ENCODE results near the gene PRMT6.
"Not testable (repeated sequence)": the region's sequence is repeated elsewhere in the genome, so short reads cannot be mapped to it uniquely, and the experiment has no call there.

PRMT6 gene

DNA sequence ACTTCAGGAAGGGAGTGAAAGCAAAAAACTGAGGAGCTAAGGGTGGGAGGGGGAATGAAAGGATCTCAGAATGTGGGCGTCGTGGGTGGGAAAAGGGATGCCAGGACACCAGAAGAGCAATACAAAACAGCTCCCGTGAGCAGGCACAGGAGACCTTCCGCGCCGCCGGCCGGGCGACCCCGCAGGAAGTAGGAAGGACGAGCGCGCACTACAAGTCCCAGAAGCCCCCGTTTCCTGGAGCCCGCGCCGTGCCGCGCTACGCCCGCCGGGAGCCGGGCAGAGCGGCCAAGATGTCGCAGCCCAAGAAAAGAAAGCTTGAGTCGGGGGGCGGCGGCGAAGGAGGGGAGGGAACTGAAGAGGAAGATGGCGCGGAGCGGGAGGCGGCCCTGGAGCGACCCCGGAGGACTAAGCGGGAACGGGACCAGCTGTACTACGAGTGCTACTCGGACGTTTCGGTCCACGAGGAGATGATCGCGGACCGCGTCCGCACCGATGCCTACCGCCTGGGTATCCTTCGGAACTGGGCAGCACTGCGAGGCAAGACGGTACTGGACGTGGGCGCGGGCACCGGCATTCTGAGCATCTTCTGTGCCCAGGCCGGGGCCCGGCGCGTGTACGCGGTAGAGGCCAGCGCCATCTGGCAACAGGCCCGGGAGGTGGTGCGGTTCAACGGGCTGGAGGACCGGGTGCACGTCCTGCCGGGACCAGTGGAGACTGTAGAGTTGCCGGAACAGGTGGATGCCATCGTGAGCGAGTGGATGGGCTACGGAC is at the start of gene PRMT6:
Gene PRMT6, plus strand, starts transcription at position 249 of the 771 bp plus-strand sequence. Its CDS starts 42 bp downstream, at position 291.
- DNase-seq = peak; percentile 78

DNA sequence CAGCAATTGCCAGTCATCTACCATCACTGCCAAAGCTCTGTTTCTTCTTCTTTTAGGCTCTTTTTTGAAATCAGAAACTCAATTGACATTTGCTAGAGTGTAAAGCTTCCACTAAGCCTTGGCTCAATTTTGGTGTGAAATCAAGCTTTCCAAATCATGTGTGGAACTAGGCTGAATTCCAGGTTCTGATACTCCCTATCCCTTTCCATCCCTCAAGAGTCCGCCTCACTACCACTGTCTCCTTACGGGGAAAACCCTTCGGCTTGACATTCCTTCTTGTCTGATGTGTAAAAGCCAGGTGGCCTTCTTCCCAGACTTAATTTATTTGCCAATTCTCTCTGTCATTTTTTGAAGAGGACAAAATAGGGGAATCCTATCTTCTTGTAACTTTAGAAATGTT is 47.2 kb upstream of the PRMT6 start:
- no peak for DNase-seq

DNA sequence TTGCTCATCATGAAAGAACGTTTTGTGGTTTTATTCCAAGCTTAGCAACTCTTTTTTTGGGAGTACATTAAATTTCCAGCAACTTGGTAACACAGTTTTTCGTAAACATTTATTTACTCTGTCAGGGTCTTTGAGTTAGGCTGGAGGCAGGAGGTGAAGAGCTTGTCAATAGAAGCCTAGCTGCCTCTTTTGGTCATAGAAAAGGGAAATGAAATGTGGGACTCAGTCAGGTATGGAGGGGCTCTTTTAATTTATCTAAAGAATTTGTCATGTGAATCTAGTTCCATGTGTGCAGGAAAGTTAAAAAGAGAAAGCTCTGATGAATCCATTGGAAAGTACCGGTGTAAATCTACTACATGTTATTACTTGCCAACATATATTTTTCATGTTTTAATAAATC is 45.9 kb upstream of the PRMT6 start:
- DNase-seq = no peak

DNA sequence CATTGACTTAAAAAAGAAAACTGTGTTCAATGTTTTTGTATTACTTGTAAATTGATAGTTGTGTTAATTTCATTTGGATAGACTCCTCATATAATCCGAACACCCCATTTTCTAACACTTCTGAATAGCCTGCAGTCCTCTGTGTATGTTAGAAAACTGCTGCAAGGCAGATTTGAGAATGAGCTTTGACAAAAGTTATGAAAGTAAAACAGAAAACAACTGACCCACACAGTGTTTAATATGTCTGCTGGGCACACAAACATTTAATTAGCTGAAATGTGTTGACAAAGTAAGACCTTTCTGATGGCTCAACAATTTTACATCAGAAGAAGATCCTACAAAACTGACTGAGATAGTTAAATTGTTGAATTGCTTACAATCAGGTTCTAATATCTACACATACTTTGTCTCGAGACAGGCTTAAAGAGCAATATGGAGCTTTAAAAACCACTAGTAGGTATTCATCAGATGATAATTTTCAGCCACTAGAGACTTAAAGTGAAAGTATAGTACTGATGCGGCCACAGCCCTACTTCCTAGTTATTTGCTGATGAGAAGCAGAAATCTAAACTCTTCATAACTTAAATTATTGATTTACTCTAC is 40.0 kb upstream of the PRMT6 start:
- no peak for DNase-seq

DNA sequence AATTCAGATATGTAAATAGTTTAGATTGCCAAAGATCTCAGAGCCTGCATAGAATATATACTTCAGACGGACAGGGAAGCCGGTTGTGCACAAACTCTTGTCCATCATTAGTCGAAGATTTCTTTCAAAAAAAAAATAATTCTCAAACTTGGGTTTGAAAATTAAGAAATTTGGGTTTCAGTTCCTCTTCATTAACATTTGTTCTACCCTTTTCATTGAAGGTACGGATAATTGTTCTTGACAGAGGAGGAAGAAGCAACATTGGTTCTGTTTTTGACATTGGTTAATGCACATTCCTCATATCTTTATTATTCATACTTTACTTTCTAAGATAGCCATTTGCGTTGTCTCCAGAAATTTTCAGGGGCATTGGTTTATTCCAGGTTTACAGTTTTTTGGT is 38.0 kb upstream of the PRMT6 start:
- DNase-seq = no peak

DNA sequence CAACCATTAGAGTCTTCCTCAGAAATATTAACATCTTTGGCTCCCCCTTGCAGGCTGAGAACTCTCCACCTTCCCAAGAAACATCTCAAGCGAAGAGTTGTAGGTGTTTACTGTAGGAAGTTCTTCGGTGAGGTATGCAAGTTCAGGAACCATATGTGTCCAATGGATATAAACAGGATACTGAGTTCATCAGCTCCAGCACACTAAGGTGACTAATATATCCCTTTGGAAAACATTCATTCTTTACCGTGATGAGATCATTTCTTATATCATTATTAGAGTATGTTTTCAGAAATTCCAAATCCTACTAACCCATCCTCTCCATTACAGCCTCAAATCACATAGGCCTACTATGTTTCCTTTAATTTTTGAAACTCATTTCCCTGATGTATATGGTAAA is 37.3 kb upstream of the PRMT6 start:
- peak; percentile 68 for DNase-seq

DNA sequence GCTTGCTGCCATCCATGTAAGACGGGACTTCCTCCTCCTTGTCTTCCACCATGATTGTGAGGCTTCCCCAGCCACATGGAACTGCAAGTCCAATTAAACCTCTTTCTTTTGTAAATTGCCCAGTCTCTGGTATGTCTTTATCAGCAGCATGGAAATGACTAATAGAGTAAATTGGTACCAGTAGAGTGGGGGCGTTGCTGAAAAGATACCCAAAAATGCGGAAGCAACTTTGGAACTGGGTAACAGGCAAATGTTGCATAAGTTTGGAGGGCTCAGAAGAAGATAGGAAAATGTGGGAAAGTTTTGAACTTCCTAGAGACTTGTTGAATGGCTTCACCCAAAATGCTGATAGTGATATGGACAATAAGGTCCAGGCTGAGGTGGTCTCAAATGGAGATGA is 17.6 kb upstream of the PRMT6 start:
- not testable (repeated sequence) for DNase-seq

DNA sequence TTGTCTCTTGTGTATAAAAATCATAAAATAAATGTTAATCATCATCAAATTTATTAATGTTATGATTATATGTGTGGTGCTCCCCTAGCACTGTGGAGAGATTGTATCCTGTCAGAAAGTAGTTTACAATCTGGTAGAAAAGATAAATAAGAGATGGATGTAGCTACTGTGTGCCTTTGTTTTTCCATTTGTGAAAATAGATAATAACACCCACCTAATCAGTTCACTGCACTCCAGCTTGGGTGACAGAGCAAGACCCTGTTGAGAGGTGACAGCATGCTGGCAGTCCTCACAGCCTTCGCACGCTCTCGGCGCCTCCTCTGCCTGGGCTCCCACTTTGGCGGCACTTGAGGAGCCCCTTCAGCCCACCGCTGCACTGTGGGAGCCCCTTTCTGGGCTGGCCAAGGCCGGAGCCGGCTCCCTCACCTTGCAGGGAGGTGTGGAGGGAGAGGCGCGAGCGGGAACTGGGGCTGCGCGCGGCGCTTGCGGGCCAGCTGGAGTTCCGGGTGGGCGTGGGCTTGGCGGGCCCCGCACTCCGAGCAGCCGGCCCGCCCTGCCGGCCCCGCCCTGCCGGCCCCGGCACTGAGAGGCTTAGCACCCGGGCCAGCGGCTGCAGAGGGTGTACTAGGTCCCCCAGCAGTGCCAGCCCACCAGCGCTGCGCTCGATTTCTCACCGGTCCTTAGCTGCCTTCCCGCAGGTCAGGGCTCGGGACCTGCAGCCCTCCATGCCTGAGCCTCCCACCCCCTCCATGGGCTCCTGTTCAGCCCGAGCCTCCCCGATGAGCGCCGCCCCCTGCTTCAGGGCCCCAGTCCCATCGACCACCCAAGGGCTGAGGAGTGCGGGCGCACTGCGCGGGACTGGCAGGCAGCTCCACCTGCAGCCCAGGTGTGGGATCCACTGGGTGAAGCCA is 11.9 kb upstream of the PRMT6 start:
- not testable (repeated sequence) for DNase-seq

DNA sequence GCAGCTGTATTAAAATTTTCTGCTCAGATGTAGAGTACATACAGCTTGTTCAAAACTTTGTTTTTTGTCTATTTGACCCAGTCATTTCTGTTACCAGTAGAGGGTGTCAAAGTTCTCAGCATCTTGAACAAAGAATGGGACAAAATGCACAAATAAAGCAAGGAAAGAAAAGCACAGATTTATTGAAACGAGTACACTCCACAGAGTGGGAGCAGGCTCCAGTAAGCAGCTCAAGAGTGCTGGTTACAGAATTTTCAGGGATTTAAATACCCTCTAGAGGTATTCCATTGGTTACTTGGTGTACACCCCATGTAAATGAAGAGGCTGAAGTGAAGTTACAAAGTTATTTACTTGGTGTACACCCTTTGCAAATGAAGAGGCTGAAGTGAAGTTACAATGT is 8.9 kb upstream of the PRMT6 start:
- no peak for DNase-seq

DNA sequence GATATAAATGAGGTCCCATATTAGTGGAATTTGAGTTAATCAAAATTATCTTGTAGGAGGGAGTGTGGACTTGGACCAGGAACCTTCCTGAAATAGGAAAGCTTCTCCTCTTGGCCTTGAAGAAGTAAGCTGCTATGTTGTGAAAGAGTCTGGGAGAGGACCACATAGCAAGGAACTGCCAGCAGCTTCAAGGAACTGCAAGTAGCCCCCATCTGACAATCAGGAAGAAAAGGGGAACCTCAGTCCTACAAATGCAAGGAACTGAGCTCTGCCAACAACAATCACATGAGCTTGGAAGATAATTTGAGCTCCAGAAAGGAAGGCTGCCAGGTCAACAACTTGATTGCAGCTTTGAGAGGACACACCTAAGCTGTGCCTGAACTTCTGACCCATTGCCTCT is 8.2 kb upstream of the PRMT6 start:
- no peak for DNase-seq

DNA sequence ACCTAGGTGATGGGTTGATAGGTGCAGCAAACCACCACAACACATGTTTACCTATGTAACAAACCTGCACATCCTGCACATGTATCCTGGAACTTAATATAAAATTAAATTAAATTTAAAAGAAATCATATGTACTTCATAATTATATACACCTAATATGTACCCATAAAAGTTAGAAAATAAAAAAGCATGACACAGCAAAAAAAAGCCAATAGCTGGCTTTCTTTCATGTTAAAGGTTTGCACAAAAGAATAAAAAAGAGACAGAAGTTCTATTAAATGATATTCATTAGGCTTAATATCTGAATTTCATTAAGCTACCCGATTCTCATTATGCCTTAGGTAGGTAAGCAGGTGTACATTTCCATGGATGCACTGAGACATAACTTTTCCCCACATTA is 5.2 kb upstream of the PRMT6 start:
- no peak for DNase-seq

DNA sequence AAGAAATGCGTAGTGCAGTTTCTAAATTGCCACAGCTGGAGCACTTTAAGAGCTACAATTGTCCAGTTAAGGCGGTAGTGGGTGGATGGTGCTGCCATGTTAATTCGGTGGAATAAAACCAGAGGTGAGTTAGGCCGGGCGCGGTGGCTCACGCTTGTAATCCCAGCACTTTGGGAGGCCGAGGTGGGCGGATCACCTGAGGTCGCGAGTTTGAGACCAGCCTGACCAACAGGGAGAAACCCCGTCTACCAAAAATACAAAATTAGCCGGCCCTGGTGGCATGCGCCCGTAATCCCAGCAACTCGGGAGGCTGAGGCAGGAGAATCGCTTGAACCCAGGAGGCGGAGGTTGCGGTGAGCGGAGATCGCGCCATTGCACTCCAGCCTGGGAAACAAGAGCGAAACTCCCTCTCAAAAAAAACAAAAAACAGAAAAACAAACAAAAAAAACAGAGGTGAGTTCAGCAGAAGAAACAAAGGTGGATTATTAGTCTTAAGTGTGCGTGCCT is 502 bp upstream of the PRMT6 start:
- DNase-seq = not testable (repeated sequence)

DNA sequence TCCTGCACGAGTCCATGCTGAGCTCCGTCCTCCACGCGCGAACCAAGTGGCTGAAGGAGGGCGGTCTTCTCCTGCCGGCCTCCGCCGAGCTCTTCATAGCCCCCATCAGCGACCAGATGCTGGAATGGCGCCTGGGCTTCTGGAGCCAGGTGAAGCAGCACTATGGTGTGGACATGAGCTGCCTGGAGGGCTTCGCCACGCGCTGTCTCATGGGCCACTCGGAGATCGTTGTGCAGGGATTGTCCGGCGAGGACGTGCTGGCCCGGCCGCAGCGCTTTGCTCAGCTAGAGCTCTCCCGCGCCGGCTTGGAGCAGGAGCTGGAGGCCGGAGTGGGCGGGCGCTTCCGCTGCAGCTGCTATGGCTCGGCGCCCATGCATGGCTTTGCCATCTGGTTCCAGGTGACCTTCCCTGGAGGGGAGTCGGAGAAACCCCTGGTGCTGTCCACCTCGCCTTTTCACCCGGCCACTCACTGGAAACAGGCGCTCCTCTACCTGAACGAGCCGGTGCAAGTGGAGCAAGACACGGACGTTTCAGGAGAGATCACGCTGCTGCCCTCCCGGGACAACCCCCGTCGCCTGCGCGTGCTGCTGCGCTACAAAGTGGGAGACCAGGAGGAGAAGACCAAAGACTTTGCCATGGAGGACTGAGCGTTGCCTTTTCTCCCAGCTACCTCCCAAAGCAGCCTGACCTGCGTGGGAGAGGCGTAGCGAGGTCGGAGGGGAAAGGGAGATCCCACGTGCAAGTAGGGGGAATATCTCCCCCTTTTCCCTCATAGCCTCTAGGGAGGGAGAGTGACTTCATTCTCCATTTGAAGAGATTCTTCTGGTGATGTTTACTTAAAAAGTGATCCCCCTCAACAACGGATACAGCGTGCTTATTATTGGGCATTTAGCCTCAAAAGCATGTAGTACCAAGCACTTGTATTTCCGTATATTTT is 991 bp downstream of the PRMT6 start:
- DNase-seq = peak; percentile 51

DNA sequence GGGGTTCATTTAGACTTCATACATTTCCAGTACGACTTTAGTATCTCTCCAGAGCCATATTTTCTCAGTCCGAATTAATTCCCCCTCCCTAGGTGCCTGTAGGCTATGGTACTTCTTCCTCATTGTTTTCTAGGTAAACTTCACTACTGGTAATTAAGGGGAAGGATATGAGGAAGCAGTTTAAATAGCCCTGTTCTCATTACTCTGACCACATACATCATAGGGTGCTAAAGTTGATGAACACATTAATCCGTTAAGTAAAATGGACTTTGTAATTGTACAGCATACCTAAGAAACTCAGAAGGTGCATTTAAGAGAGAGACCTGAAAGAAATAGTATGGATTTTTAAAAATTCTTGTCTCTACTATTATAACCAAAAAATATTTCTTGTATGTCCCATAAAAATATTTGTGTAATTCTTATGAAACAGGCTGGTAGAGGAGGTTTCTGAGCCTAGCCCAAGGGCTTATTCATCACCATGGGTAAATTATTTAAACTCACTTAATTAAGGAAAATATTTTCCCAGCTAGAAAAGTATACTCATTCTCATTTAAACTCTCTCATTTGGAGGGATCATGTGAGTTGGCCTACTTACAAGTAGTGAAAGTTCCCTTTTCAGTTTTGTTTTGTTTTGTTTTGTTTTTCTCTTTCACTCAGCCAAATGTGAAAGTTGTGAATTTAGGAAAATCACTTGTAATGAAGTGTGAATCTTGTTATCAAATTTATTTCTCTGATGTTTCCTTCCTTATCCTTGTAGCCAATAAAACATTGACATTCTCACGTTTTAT is 2.0 kb downstream of the PRMT6 start:
- DNase-seq = no peak

DNA sequence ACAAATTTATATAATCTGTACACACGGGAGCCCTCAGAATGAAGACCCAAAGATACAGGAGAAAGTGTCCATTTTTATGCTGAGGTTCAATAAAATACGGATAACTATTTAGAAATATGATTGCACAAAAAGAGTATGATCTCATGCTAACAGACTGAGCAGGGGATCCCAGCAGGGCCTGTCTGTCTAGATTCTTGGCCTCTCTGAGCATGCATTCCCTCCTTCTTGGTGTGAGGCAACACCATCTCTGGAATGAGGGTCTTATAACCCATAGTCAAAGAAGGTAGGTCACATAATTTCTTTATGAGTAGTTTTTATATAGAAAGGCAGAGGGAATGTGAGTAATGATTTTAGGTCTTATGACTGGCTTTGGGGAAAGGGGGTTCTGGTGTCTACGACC is 5.4 kb downstream of the PRMT6 start:
- peak; percentile 4 for DNase-seq

DNA sequence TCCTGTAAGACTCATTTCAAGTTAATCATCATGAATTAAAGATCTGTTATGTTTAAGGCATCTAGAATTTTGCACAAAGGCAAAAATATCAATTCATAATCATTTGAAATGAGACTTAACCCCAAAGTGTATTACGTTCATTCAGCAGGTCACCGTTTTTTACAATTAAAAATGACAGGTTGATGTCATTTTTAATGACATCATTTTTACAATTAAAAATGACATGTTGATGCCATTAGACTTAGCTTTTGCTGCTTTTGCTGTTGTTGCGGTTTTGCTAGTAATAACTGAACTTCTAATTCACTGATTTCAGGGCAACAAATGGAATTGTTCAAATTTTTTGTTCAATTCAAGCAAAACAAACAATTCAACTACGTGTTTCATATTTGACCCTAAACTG is 17.0 kb downstream of the PRMT6 start:
- no peak for DNase-seq

DNA sequence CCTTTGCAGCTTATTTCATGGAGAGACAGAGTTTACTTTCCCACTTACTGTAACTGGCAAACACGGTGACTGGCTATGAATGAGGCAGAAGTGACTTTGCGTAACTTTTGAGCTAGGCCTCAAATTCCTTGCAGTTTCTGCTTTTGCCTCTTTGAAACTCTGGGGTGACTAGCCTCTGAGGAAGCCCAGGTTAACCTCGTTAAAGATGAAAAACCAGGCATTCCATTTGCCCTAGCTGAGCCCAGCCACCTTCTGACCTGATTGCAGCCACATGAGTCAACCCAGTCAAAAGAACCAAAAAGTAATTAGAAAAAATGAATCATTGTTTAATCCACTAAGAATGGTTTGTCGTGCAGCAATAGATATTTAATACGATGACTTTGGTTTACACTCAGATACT is 20.4 kb downstream of the PRMT6 start:
- peak; percentile 80 for DNase-seq

DNA sequence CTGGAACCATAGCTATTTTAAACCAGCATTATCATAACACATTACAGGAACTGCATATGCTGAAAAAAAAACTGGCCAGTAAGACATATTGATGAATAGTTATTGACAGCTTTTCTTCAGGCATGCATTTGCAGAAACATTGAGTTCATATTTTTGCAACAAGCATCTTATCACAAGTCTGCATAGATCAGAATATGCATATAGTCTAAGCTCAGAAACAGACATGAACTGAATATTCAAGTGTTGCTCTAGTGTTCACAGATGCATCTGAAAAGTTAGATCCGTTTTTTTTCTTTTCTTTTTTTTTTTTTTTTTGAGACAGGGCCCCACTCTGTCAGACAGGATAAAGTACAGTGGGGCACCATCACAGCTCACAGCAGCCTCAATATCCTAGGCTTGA is 22.8 kb downstream of the PRMT6 start:
- DNase-seq = no peak

DNA sequence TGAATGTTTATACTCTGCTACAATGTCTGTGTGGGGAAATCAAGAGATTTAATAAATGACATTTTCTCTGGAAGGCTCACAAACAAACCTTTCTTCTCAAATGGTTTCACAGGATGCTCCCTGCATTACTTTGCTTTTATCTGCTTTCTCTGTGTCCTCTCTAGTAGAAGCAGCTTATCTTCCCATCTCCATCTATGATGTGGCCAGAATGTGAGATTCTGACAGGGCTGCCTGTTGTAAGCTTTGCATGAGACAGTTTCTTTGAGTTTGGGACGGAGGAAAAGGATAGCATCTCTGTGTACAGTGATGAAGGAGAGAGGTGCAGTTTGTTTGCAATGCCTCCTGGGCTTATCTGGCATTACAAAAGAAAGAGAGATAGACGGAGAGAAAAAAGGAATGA is 24.6 kb downstream of the PRMT6 start:
- DNase-seq = no peak

DNA sequence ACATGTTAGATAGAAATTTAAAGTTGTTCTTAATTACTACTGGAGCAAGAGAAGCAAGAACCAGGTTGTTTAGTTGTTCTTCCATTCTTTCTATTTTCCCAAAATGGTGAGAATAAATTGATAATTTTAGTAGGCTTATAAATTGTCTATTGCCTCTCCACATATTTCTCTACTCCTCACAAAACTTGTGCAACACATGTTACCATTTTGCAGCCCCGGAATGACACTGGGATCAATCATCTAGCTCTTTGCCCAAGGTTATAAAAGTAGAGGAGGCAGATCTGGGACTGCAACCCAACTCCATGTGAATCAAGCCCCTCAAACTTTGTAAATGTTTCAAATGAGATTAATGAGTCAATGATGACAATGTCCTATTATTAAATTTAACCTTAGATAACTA is 34.9 kb downstream of the PRMT6 start:
- DNase-seq = no peak

DNA sequence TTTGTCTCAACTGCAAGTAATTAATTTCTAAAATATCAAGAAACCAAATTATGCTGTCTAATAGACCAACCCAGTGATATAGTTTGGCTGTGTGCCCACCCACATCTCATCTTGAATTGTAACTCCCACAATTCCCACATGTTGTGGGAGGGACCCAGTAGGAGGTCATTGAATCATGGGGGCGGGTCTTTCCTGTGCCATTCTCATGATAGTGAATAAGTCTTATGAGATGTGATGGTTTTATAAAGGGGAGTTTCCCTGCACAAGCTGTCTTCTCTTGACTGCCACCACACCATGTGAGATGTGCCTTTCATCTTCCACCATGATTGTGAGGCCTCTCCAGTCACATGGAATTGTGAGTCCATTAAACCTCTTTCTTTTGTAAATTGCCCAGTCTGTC is 36.9 kb downstream of the PRMT6 start:
- peak; percentile 19 for DNase-seq

DNA sequence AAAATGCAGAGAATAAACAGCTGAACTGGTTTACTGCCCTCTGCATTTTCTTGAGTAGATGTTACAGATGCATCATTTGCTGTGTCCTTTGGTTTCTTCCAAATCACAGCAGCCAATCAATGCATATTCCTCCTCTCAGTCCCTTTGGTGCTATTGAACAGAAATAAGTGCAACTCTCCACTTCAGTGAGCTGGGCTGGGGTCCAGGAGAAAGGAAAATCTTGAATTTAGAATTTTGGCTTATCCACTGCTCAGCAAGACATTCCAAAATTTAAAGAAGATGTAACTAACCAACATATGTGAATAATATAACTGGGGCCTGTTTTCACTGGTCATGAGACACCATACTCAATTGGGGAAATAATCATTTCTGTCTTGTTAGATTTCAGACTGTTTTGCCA is 39.2 kb downstream of the PRMT6 start:
- no peak for DNase-seq

Data from fibroblast of skin of right quadriceps (primary cell).